AG04450 (cell line): Measurements from ENCODE around the gene CSNK1D. TPM values are rescaled to one million over a fixed set of nuclear protein-coding genes. Genes with fewer than 3 reads are reported as not detected.

ENCODE experiments used
- CTCF ChIA-PET: fragments of 300-600, 350-600 bp; formaldehyde crosslinking; extraction: SDS; loops from one replicate; lab custom pipeline; 2022; ENCODE audit warnings: antibody characterized with exemption, inconsistent platforms; lab: Charles Lee
- POLR2A ChIA-PET: fragments of 350-600 bp; formaldehyde crosslinking; extraction: SDS; loops from one replicate; lab custom pipeline; 2021; ENCODE audit warnings: antibody characterized with exemption, inconsistent platforms; lab: Yijun Ruan, JAX
- DNase-seq: peaks from one replicate; pipeline ENCODE4 v3.0.0-alpha.2; 2011; ENCODE audit warnings: low read depth, low spot score
- H3K27ac ChIP-seq: one replicate; pipeline ENCODE4 v1.5.1; 2012; ENCODE audit warnings: low read depth, low read length, control low read depth
- H3K27me3 ChIP-seq: one replicate; pipeline ENCODE4 v1.6.0; 2012; ENCODE audit warnings: low read length; ENCODE audit not compliant: control insufficient read depth, insufficient read depth
- H3K4me3 ChIP-seq: 2 replicates; pipeline ENCODE4 v1.5.1; 2011; ENCODE audit warnings: mild to moderate bottlenecking, low read depth, low read length, control low read depth
- H3K9me3 ChIP-seq: 2 replicates; pipeline ENCODE4 v1.5.1; 2012; ENCODE audit warnings: low read length; ENCODE audit not compliant: control insufficient read depth, insufficient read depth
- polyA plus RNA-seq: library from polyadenylated mRNA; depleted of rRNA; stranded (reverse); fragments of >200 nt; gene quantifications from 2 replicates; pipeline ENCODE4 v1.2.3, GENCODE V29; 2011
- TF ChIP-seq, protein P1 (sequence below): IDR thresholded peaks from 2 replicates; pipeline ENCODE4 v1.5.1; 2011; ENCODE audit warnings: low read depth, low read length, control low read depth, inconsistent platforms

CSNK1D gene
- polyA plus RNA-seq, 1 experiment = 74.4 TPM

DNA sequence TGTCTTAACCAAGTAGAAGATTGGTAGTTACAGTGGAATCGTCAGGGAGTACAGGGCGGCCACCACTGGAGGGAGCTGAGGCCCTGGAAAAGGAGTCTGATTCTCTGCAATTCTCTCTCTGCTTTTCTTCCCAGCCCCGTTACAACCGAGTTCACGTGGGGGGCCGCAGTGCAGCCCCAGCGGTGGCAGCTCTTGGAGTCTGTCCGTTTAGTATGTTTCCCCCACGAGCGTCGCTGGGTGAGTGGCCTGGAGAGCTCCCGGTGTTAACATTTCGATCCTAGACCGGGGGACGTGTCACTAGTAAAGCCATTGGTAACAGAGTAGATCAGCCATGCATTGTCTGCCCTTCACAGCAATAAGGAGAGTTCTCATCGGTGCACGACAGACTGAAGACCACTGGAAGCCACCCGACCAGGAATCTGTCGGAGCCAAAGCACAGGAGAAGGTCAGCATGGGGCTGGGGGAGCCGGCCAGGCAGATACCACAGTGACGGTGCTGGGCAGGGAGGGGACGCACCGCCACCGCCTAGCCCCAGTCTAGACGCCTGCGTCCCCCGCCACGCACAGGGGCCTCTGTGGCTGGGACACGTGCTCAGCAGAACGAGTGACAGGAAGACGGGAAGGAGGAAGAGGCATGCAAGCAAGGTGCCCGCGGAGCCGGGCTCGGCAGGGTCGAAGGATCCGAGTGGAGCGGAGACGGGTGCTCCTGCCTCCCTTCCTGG lies 28.9 kb downstream of the CSNK1D start:
- peaks cover 3% of the 10 kb centered on the region; the same call in 1 of the 2 replicates for H3K9me3 ChIP-seq
- POLR2A ChIA-PET = interaction anchor here (1.1 kb wide), 1 partner anchor 10 kb away, joined by 4 read pairs; no protein-coding TSS in a partner anchor
- TF ChIP-seq, protein P1, sequence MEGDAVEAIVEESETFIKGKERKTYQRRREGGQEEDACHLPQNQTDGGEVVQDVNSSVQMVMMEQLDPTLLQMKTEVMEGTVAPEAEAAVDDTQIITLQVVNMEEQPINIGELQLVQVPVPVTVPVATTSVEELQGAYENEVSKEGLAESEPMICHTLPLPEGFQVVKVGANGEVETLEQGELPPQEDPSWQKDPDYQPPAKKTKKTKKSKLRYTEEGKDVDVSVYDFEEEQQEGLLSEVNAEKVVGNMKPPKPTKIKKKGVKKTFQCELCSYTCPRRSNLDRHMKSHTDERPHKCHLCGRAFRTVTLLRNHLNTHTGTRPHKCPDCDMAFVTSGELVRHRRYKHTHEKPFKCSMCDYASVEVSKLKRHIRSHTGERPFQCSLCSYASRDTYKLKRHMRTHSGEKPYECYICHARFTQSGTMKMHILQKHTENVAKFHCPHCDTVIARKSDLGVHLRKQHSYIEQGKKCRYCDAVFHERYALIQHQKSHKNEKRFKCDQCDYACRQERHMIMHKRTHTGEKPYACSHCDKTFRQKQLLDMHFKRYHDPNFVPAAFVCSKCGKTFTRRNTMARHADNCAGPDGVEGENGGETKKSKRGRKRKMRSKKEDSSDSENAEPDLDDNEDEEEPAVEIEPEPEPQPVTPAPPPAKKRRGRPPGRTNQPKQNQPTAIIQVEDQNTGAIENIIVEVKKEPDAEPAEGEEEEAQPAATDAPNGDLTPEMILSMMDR = peak; percentile 64
- DNase-seq = no peak
- H3K27ac ChIP-seq = peak overlapping the region; percentile 39
- no peak overlapping the region for H3K4me3 ChIP-seq
- H3K27me3 ChIP-seq = no peaks in the 10 kb centered on the region
- CTCF ChIA-PET = interaction anchor here (0.7 to 1.3 kb wide), 2 partner anchors 39 to 45 kb away, joined by 3 read pairs; no protein-coding TSS in a partner anchor

DNA sequence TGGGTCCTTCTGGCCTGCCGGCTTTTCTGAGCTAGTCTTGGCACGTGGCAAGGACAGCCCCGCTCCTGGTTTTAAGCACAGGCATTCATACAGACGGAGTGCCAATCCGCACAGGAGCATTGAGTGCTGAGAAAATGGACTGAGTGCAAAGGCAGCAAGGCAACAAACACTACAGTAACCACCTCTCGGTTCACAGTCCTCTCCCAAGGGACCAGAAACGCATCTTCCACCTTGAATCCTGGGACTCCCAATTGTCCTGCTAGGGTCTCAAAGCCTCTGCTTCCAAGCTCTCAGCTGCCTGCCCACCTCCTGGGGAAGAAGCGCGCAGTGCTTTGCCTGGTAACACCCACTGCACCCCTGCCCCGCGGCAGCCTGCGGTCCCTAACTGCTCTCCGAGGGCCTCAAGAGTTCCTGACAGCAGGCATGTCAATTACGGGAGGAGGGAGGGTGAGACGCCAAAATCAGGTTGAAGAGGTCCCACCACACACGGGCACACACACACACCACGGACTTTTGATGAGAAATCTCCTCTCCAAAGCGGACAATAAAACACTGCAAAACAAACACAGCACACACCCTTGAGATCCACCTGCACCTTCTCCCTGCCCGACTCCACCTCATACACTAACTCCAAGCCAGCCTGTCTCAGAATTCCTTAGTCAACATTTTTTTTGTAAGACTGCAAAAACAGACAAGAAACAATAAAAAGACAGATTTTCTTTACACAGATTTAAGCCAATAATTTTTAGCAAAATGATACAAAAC lies 29.7 kb downstream of the CSNK1D start:
- H3K27ac ChIP-seq = no peak overlapping the region
- no peak for DNase-seq
- TF ChIP-seq, protein P1 = no peak
- H3K4me3 ChIP-seq = no peak overlapping the region
- H3K27me3 ChIP-seq = no peaks in the 10 kb centered on the region
- H3K9me3 ChIP-seq = peaks cover 3% of the 10 kb centered on the region; the same call in 1 of the 2 replicates
- CTCF ChIA-PET = interaction anchor here (1.5 kb wide), 1 partner anchor 106 kb away, joined by 3 read pairs; no protein-coding TSS in a partner anchor
- POLR2A ChIA-PET = interaction anchor here (1.1 kb wide), 3 partner anchors 9 to 38 kb away, joined by 3 to 4 read pairs (median 3); no protein-coding TSS in a partner anchor

- H3K27ac ChIP-seq = peak overlapping the region; percentile 70
- CTCF ChIA-PET = interaction anchor here (1.1 to 1.5 kb wide), 2 partner anchors 107 to 212 kb away, joined by 3 to 4 read pairs; no protein-coding TSS in a partner anchor
Observed at GRCh38 chr17:82242977-82243647, 30.4 kb downstream of the CSNK1D start.

GRCh38 chr17:82242698-82242976 lies 30.9 kb downstream of the CSNK1D start:
- Histone ChIP-seq H3K27me3 (no peaks in the 10 kb centered on the region), H3K4me3 (no peak overlapping the region), H3K27ac (peak overlapping the region; percentile 70), H3K9me3 (peaks cover 3% of the 10 kb centered on the region; the same call in 1 of the 2 replicates)
- CTCF ChIA-PET = interaction anchor here (0.6 to 1.8 kb wide), 4 partner anchors 12 to 212 kb away, joined by 3 to 4 read pairs (median 4); no protein-coding TSS in a partner anchor
- TF ChIP-seq, protein P1 = no peak
- no peak for DNase-seq
- POLR2A ChIA-PET = interaction anchor here (0.9 to 1.1 kb wide), 3 partner anchors 11 to 37 kb away, joined by 3 read pairs; partner anchors contain the start of gene SLC16A3

More at GRCh38 chr17:82242977-82243647, 30.4 kb downstream of the CSNK1D start:
- peak; percentile 67 for DNase-seq
- Histone ChIP-seq H3K9me3 (peaks cover 3% of the 10 kb centered on the region; the same call in 1 of the 2 replicates), H3K4me3 (no peak overlapping the region), H3K27me3 (no peaks in the 10 kb centered on the region)
- TF ChIP-seq, protein P1 = no peak; the same call in 1 of the 2 replicates
- POLR2A ChIA-PET = interaction anchor here (0.9 to 1.1 kb wide), 4 partner anchors 8 to 37 kb away, joined by 3 to 4 read pairs (median 3); partner anchors contain the start of gene SLC16A3
